H4 (cell line): ENCODE data around the gene SLC2A2. TPM values are rescaled to one million over a fixed set of nuclear protein-coding genes. Genes with fewer than 3 reads are reported as not detected.

Source experiments
- DNase-seq: peaks from one replicate; pipeline ENCODE4 v3.0.0-alpha.2; 2015; ENCODE audit warnings: low spot score
- total RNA-seq: library from RNA; depleted of rRNA; stranded (reverse); fragments of >200 nt; shearing (Covaris generic); gene quantifications from 2 replicates; pipeline ENCODE4 v1.2.3, GENCODE V29; 2014

The SLC2A2 gene
- total RNA-seq, 1 experiment from 2014 or later: not detected

DNA sequence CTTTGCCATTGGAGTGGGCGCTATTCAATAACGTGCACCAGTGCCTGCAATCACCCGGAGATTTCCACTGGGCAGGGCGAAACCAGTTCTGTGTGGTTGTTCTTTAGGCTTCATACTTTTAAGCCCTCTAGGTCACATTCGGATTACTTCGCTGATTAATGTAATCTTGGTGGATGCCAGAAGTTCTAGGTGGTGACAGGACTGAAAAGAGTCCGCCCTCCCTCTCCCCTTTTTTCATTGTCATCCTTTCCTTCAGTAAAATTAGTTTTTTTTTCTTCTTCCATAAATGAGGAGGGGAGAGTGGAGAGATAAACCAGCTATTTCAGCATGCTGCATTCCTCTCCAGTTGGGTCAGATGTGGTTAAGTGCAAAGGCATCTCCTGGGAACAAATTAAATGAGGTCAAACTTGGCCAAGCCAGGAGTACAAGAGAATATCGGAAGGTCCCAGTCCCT lies 2.3 kb upstream of the SLC2A2 start:
- peak; percentile 60 for DNase-seq

GRCh38 chr3:171028025-171028778 lies 1.7 kb upstream of the SLC2A2 start:
- DNase-seq: peak; percentile 54

GRCh38 chr3:171023566-171023965 lies 3.0 kb downstream of the SLC2A2 start:
- no peak for DNase-seq

- DNase-seq: no peak
These were observed 5.1 kb downstream of the SLC2A2 start for GRCh38 chr3:171021377-171021776.

GRCh38 chr3:171018156-171018935 lies 8.2 kb downstream of the SLC2A2 start:
- no peak for DNase-seq

- DNase-seq: no peak
These were observed 12.4 kb downstream of the SLC2A2 start for GRCh38 chr3:171013822-171014748.

GRCh38 chr3:171011873-171012336 lies 14.6 kb downstream of the SLC2A2 start:
- DNase-seq: no peak

- no peak for DNase-seq
These were observed 15.2 kb downstream of the SLC2A2 start for GRCh38 chr3:171011109-171011872.

- DNase-seq: no peak
These were observed 19.2 kb downstream of the SLC2A2 start for GRCh38 chr3:171007316-171007715.

- no peak for DNase-seq
These were observed 20.9 kb downstream of the SLC2A2 start for GRCh38 chr3:171005648-171006047.

DNA sequence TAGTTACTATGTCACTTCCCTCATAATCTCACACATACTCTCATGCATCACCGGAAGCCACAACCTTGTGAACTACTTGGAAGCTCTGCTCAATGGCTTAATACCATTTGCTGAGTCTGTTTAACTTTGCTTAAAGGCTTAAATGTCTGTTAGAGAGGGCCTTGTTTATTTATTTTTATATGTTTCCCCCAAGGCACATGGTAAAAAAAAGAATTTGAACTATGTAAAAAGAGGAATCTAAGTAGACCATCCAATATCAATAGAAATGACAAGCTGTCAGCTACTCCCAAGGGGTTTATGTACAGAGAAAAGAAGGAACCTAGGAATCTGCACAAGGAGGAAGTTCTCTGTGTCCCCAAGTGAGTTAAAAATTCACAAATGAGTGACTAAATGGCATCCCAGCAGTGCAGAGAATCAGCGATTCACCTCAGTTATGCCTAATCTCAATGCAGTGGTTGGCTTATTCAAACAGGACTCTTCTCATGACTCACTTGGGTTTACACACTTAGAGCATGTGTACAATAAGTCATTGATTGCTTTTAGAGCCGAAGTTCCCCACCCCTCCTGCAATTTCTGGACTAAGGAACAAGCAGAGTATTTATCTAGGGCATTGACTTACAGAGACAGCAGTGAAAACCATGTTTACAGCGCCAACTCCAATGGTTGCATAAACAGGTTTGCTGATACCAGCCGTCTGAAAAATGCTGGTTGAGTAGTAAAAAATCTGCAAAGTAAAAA lies 24.4 kb downstream of the SLC2A2 start:
- DNase-seq: peak; percentile 77

GRCh38 chr3:171001250-171001893 lies 25.1 kb downstream of the SLC2A2 start:
- DNase-seq: no peak

DNA sequence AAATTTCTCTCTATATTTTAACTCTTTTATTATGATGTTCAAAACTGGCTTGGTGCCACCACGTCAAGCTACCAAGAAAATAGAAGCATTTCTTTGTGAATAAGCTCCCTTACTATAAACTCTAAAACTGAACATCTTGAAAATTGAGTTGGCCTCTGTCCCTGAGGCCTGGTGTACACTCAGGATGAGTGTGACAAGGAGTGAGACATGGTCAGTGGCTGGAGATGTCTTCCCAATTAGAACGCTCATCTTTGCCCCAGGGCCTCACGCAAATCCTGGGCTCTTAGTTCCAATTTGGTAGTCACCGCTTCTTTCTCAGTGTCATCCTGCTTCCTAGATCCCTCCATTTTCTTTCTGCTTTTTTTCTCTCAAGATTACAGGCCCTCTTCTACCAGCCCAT lies 26.2 kb downstream of the SLC2A2 start:
- DNase-seq: no peak

GRCh38 chr3:170999737-171000242 lies 26.7 kb downstream of the SLC2A2 start:
- peak; percentile 52 for DNase-seq

DNA sequence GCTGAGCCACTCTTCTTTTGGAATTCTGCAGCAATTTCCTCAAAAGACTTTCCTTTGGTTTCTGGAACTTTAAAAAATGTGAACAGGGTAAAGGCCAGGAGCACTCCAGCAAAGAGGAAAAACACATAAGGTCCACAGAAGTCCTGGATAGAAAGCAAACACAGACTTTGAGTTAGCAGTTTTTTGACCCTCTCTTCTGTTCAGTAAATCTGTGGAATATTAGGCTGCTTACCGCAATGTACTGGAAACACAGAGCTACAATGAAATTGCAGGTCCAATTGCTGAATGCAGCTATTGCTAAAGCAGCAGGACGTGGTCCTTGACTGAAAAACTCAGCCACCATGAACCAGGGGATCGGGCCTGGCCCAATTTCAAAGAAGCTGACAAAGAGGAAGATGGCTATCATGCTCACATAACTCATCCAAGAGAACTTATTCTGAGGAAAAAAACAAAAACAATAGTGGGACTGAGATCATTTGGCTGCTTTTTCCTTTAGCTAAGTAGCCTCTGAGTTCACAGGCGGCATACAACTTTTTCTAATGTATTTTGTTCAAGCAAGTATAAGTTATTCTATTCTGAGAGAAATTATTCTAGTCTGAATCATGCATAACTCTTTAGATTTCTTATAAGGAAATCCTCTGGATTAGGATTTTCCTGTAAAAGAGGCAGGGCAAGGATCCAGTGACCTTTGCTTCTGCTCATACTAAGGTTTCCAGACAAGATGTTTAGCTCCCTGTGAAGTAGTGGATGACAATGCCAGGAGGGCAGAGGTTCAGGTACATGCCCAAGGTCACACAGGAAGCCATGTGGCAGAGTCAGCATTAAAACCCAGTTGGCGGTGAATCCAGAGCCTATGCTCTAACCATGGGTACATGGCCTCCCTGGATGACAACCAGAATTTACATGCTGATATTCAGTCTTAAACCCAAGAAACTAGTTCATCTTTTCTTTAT lies 28.3 kb downstream of the SLC2A2 start:
- DNase-seq: no peak

- no peak for DNase-seq
These were observed 33.7 kb downstream of the SLC2A2 start for GRCh38 chr3:170992854-170993253.

DNA sequence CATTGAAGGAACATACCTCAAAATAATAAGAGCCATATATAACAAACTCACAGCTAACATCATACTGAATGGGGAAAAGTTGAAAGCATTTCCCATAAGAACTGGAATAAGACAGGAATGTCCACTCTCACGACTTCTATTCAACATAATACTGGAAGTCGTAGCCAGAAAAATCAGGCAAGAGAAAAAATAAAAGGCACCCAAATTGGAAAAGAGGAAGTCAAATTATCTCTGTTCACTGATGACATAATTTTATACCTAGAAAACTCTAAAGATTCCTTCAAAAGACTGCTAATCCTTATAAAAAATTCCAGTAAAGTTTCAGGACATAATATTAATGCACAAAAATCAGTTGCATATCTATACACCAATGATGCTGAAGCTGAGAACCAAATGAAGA lies 34.9 kb downstream of the SLC2A2 start:
- no peak for DNase-seq

DNA sequence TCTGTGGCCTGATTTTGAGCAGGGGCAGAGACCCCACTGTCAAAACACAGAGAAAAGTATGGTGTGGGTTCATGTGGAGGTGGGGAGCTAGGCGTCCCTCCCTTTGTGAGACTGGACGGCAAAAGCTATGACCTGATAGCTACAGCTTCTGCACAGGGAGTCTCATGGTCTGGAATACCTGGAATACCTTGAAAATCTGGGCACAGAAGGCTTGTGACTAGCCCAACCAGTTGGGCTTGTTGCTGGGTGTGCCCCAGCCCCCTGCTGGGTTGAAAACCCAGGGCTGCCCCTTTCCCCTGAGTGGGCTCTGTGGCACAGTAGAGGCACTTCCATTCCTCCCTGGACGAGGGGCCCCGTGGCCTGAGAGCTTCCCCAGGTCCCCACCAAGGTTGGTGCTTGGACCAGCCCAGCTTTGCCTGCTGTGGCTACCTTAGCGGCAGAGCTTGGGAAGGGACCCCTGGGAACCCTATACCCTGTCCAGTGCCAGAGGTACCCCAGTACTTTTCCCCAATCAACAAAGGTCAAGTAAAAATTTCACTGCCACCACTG lies 37.3 kb downstream of the SLC2A2 start:
- no peak for DNase-seq
